Endothelial cell of umbilical vein (primary cell): ENCODE data around the gene SLC47A2. TPM values are rescaled to one million over a fixed set of nuclear protein-coding genes. Genes with fewer than 3 reads are reported as not detected.

Experiments
- BruUV-seq: library from RNA; stranded (reverse); fragments of 400-500 nt; replicated peaks from 2 replicates; lab custom pipeline; 2021; lab: Mats Ljungman, UMichigan
- CTCF ChIA-PET: fragments of 300-600, 350-600 bp; sonication (Branson Sonifier 250); formaldehyde crosslinking; loops from one replicate; lab custom pipeline; 2021; ENCODE audit warnings: antibody characterized with exemption, inconsistent platforms; lab: Charles Lee
- POLR2A ChIA-PET: fragments of 300-600, 350-600 bp; sonication (Branson Sonifier 250); formaldehyde crosslinking; loops from one replicate; lab custom pipeline; 2021; ENCODE audit warnings: antibody characterized with exemption, inconsistent platforms; lab: Charles Lee
- DNase-seq: peaks from one replicate; pipeline ENCODE4 v3.0.0-alpha.2; 2011; ENCODE audit warnings: low read depth, low spot score
- FAIRE-seq: peaks from 2 replicates; lab custom pipeline; 2011; peaks lifted over from hg19 to GRCh38; lab: Jason Lieb, UNC
- H2AFZ ChIP-seq: 2 replicates; pipeline ENCODE4 v1.6.0; 2012; ENCODE audit warnings: low read depth, low read length, control low read depth, inconsistent platforms
- H3K27ac ChIP-seq: 2 replicates; pipeline ENCODE4 v1.5.1; 2011; ENCODE audit warnings: low read depth, mild to moderate bottlenecking, control low read depth, low read length, moderate library complexity; ENCODE audit not compliant: insufficient read depth
- H3K27me3 ChIP-seq, 2 experiments: 2 replicates each; pipeline versions ENCODE4 v1.6.0 to v1.6.1; 2011; ENCODE audit warnings: low read length in 2 of 2, mixed read lengths in 1 of 2; ENCODE audit not compliant: control insufficient read depth in 2 of 2, insufficient read depth in 2 of 2
- H3K36me3 ChIP-seq, 2 experiments: 2 replicates in 1 of 2; 3 replicates in 1 of 2; pipeline ENCODE4 v1.5.1; 2011; ENCODE audit warnings: low read length in 2 of 2, mild to moderate bottlenecking in 1 of 2, moderate library complexity in 1 of 2; ENCODE audit not compliant: control insufficient read depth in 2 of 2, insufficient read depth in 2 of 2; ENCODE audit errors: extremely low read depth in 1 of 2
- H3K4me1 ChIP-seq: 3 replicates; pipeline ENCODE4 v1.5.1; 2011; ENCODE audit warnings: mild to moderate bottlenecking, low read length; ENCODE audit not compliant: control insufficient read depth, insufficient read depth; ENCODE audit errors: extremely low read depth
- H3K4me2 ChIP-seq: 2 replicates; pipeline ENCODE4 v1.6.1; 2011; ENCODE audit warnings: low read length, control low read depth, mixed read lengths; ENCODE audit not compliant: insufficient read depth
- H3K4me3 ChIP-seq, 3 experiments: fragments of 200-600 bp in 1 of 3; sonication (generic), shearing (Covaris generic) in 1 of 3; replicated peaks in 1 of 3; 2 replicates each; pipeline ENCODE4 v1.5.1; 2011 to 2016; ENCODE audit warnings: control low read depth in 3 of 3, low read length in 3 of 3, mild to moderate bottlenecking in 2 of 3, inconsistent platforms in 1 of 3, low read depth in 1 of 3, moderate library complexity in 1 of 3; ENCODE audit not compliant: insufficient read depth in 1 of 3
- H3K79me2 ChIP-seq: 2 replicates; pipeline ENCODE4 v1.6.0; 2012; ENCODE audit warnings: low read length, inconsistent platforms; ENCODE audit not compliant: control insufficient read depth, insufficient read depth
- H3K9ac ChIP-seq: replicated peaks from 2 replicates; pipeline ENCODE3; 2011; ENCODE audit warnings: low read length, control low read depth; ENCODE audit not compliant: insufficient read depth; ENCODE audit errors: extremely low read depth
- H3K9me1 ChIP-seq: replicated peaks from 3 replicates; pipeline ENCODE4 v1.6.0; 2011; ENCODE audit warnings: mild to moderate bottlenecking, low read length; ENCODE audit not compliant: control insufficient read depth, insufficient read depth; ENCODE audit errors: extremely low read depth
- H3K9me3 ChIP-seq: replicated peaks from 2 replicates; pipeline ENCODE4 v1.5.1; 2012; ENCODE audit warnings: low read length, inconsistent platforms; ENCODE audit not compliant: control insufficient read depth, insufficient read depth
- H4K20me1 ChIP-seq: replicated peaks from 2 replicates; pipeline ENCODE3; 2011; ENCODE audit warnings: mild to moderate bottlenecking, low read length; ENCODE audit not compliant: control insufficient read depth, insufficient read depth; ENCODE audit errors: extremely low read depth
- CTCF ChIP-seq, 2 donors: IDR thresholded peaks; 1 replicate in 1 of 2; 2 replicates in 1 of 2; pipeline ENCODE4 v1.5.1; 2011; ENCODE audit warnings: low read length in 2 of 2, mild to moderate bottlenecking in 2 of 2, moderate library complexity in 2 of 2, control low read depth in 1 of 2, inconsistent platforms in 1 of 2, low read depth in 1 of 2; ENCODE audit not compliant: insufficient read depth in 1 of 2; ENCODE audit errors: extremely low read depth in 1 of 2
- EZH2 ChIP-seq: IDR thresholded peaks from 2 replicates; pipeline ENCODE4 v1.6.1; 2012; ENCODE audit warnings: borderline replicate concordance, low read depth, mild to moderate bottlenecking, moderate library complexity, low read length, inconsistent platforms; ENCODE audit not compliant: severe bottlenecking
- FOS ChIP-seq: IDR thresholded peaks from 2 replicates; pipeline ENCODE4 v1.6.1; 2011; ENCODE audit warnings: mild to moderate bottlenecking, low read length, moderate library complexity, borderline replicate concordance; ENCODE audit not compliant: insufficient read depth
- GATA2 ChIP-seq: IDR thresholded peaks from 2 replicates; pipeline ENCODE4 v1.7.0; 2011; ENCODE audit warnings: low read depth, mild to moderate bottlenecking, moderate library complexity, mixed read lengths, low read length; ENCODE audit not compliant: insufficient read length, insufficient read depth
- JUN ChIP-seq: IDR thresholded peaks from 2 replicates; pipeline ENCODE4 v1.6.1; 2011; ENCODE audit warnings: borderline replicate concordance, low read depth; ENCODE audit not compliant: insufficient read length, insufficient read depth
- MAX ChIP-seq: IDR thresholded peaks from 2 replicates; pipeline ENCODE4 v1.6.1; 2011; ENCODE audit not compliant: insufficient read depth, insufficient read length
- MYC ChIP-seq: IDR thresholded peaks from one replicate; pipeline ENCODE4 v1.6.1; 2011; ENCODE audit warnings: mild to moderate bottlenecking, low read depth, low read length
- POLR2A ChIP-seq: IDR thresholded peaks from 2 replicates; pipeline ENCODE4 v1.6.1; 2012; ENCODE audit warnings: low read depth, mild to moderate bottlenecking, control low read depth, low read length
- POLR2AphosphoS5 ChIP-seq: IDR thresholded peaks from 2 replicates; pipeline ENCODE4 v1.6.1; 2012; ENCODE audit warnings: low read depth, mild to moderate bottlenecking, control low read depth, low read length, moderate library complexity; ENCODE audit not compliant: insufficient read depth
- dilution Hi-C: fragments of 300-500 bp; cut with MboI; formaldehyde crosslinking; loops from one replicate; pipeline ENCODE4 v1.15.0; 2019; ENCODE audit warnings: low sequenced_read_pairs; ENCODE audit not compliant: extremely low pct_ligation_motif_present
- intact Hi-C: fragments of 100-400 bp; cut with micrococcal nuclease; formaldehyde crosslinking; loops from one replicate; pipeline ENCODE4 v1.10.0; 2022
- polyA plus RNA-seq, 4 experiments: library from polyadenylated mRNA; depleted of rRNA in 3 of 4; stranded (reverse) in 3 of 4; unstranded in 1 of 4; fragments of >200 nt; gene quantifications; 2 replicates each; pipeline versions ENCODE4 v1.2.1 to v1.2.3, GENCODE V29; 2011 to 2012; ENCODE audit warnings: missing spikeins in 1 of 4
- total RNA-seq: library from RNA; stranded (reverse); gene quantifications from 2 replicates; pipeline ENCODE4 v1.2.3, GENCODE V29; 2021

Gene SLC47A2
- total and polyA plus RNA-seq, 2 donors (not counting 3 experiments of a cell fraction or from before 2014, with no cell fraction given): not detected

GRCh38 chr17:19727501-19728078 is 11.2 kb upstream of the SLC47A2 start:
- Histone ChIP-seq H4K20me1 (no peaks in the 10 kb centered on the region), H3K9me3 (no peaks in the 10 kb centered on the region), H3K4me2 (no peak overlapping the region), H3K9ac (no peak overlapping the region), H3K4me3 (no peak overlapping the region), H3K9me1 (no peaks in the 10 kb centered on the region), H3K36me3 (no peaks in the 10 kb centered on the region), H3K4me1 (peaks cover 15% of the 10 kb centered on the region), H3K79me2 (no peaks in the 10 kb centered on the region), H3K27me3 (no peaks in the 10 kb centered on the region), H2AFZ (peak overlapping the region; percentile 1), H3K27ac (no peak overlapping the region)
- dilution Hi-C loops: no loop called here
- no TSS peak for BruUV-seq
- POLR2A ChIA-PET: interaction anchor here (0.6 kb wide), 1 partner anchor 143 kb away, joined by 5 read pairs; no protein-coding TSS in a partner anchor
- CTCF ChIA-PET: interaction anchor here (0.8 to 3.6 kb wide), 8 partner anchors 9 to 365 kb away, joined by 3 to 36 read pairs (median 7); partner anchors contain the start of genes ALDH3A2 and B9D1
- DNase-seq (peak; percentile 67), FAIRE-seq (no peak)
- intact Hi-C loops: no loop called here
- TF ChIP-seq MAX (no peak), MYC (no peak), CTCF (IDR thresholded peaks at IDR 0.05; ENCODE audit: extremely low read depth in 1 of 2, insufficient read depth in 1 of 2, low read depth in 1 of 2, low read length in 2 of 2) (no peak), FOS (no peak), GATA2 (no peak), EZH2 (no peak), POLR2A (no peak), POLR2AphosphoS5 (no peak), JUN (no peak)
